HG02798 (cell line): ENCODE results near the gene CCDC124.

Source experiments
- ATAC-seq: cut with Tn5 transposase; IDR thresholded peaks from one replicate; pipeline ENCODE4 v1.9.1; 2021; ENCODE audit warnings: mild to moderate bottlenecking; ENCODE audit not compliant: unreplicated experiment, poor library complexity

The CCDC124 gene

DNA sequence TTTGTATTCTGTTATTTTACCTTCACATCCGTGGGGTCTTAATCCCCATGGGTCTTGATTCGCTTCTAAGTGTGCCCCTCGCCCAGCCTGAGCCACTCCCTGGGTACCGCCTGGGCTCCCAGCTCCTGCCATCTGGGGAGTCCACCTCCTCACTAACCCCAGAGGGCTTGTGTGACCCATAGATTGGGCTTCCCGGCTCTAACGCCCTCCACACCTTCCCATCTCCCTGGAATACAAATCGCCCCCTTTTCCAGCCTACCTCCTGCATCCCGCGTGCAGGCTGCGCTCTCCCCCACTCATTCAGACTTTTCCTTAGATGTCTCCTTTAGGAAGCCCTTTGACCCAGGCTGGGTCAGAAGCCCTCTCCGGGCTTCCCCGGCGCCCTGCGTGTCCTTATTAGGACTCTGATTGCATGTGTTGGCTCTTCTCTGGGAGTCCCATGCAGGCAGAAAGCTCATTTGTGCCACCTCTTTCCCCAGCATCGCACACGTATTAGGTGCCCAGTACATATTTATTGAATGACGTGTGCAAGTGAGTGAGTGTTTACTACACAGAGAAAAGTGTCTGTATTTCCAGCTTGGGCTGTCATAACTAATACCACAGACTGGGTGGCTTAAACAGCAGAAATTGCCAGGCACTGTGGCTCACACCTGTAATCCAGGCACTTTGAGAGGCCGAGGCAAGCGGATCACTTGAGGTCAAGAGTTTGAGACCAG lies 757 bp downstream of the CCDC124 start:
- ATAC-seq = no peak

DNA sequence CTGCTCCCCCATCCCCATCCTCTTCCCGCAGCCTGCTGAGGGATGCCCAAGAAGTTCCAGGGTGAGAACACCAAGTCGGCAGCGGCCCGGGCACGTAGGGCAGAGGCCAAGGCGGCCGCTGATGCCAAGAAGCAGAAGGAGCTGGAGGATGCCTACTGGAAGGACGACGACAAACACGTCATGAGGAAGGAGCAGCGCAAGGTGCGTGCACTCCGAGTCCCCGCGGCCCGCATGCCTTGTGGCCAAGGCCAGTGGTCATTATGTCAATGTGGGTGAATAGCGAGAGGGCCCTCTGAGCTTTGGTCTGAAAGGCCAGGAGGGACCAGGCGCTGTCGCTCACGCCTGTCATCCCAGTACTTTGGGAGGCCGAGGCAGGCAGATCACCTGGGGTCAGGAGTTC lies 3.6 kb downstream of the CCDC124 start:
- no peak for ATAC-seq

DNA sequence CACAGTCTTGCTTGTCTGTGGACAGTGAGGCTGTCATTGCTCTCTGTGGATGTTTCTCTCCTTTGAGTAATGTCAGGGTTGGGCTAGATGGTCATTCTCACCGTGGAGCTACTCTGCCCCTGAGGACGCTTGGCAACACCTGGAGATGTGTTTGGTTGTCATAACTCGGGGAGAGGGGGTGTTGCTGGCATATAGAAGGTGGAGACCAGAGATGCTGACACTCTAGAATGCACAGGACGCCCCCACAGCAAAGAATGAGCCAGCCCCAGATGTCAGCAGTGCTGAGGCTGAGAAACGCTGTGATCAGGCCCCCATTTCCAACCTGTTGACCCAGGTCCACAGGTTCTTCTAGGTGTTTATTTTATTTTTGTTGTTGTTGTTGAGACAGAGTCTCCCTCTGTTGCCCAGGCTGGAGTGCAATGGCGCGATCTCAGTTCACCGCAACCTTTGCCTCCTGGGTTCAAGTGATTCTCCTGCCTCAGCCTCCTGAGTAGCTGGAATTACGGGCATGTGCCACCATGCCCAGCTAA lies 4.6 kb downstream of the CCDC124 start:
- ATAC-seq = no peak

DNA sequence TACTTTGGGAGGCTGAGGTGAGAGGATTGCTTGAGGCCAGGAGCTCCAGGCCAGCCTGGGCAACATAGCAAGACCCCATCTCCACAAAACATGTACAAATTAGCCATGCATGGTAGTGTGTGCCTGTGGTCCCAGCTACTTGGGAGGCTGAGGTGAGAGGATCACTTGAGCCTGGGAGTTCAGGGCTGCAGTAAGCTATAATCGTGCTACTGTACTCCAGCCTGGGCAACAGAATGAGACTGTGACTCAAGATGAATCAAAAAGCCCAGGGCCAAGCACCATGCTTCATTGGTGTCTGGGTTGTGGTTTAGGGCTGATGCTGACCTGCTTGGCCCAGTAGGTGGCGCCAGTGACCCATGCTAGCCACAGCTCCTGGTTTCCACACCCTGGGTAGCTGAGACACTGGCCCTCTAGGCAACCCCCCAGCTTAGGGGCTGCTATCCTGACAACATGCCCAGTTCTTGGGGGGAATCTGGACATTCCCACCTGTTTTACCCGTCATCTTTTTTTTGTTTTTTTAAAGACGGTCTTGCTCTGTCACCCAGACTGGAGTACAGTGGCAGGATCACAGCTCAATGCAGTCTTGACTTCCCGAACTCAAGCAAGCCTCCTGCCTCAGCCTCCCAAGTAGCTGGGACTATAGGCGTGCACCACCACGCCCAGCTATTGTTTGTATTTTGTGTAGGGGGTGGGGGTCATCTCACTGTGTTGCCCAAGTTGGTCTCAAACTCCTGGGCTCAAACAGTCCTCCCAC lies 5.5 kb downstream of the CCDC124 start:
- peak; percentile 71 for ATAC-seq

DNA sequence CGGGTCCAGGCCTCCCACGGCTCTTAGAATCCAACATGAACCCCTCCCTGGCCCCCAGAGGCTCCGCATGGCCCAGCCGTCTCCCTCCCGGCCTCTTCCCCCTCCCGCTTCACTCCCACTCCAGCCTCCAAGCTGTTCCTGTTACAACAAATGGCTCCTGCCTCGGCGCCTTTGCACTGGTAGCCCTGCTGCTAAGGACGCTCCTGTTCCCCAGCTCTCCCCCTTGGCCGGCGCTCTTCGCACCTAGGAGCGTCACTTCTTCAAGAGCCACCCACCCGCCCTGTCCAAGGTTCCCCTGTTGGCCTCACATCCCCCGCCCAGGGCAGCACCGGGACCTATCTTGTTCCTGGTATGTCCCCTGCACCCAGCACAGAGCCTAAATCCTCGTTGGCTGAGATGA lies 9.4 kb downstream of the CCDC124 start:
- no peak for ATAC-seq

DNA sequence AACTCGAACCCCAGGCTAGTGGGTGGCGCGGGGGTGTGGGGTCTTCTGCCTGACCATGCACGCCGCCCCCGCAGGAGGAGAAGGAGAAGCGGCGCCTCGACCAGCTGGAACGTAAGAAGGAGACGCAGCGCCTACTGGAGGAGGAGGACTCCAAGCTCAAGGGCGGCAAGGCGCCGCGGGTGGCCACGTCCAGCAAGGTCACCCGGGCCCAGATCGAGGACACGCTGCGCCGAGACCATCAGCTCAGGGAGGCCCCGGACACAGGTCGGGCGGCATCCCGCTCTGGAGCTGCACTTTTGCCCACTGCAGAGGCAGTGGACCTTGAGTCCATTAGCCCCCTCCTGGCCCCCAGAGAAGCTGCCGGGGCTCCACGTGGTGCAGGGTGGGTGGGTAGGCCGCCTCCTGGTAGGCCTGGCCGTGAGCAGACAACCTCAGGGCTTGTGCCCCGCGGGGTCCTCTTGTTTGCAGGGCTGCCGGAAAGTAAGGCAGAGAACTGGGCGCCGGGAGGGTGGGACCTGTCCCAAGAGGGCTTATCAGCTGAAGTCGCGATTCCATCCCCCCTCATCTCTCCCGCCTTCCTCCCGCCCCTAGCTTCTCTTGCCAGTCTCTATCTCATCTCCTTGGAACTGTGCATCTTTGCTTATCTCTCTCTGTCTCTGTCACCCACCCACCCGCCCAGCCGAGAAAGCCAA lies 9.9 kb downstream of the CCDC124 start:
- no peak for ATAC-seq

DNA sequence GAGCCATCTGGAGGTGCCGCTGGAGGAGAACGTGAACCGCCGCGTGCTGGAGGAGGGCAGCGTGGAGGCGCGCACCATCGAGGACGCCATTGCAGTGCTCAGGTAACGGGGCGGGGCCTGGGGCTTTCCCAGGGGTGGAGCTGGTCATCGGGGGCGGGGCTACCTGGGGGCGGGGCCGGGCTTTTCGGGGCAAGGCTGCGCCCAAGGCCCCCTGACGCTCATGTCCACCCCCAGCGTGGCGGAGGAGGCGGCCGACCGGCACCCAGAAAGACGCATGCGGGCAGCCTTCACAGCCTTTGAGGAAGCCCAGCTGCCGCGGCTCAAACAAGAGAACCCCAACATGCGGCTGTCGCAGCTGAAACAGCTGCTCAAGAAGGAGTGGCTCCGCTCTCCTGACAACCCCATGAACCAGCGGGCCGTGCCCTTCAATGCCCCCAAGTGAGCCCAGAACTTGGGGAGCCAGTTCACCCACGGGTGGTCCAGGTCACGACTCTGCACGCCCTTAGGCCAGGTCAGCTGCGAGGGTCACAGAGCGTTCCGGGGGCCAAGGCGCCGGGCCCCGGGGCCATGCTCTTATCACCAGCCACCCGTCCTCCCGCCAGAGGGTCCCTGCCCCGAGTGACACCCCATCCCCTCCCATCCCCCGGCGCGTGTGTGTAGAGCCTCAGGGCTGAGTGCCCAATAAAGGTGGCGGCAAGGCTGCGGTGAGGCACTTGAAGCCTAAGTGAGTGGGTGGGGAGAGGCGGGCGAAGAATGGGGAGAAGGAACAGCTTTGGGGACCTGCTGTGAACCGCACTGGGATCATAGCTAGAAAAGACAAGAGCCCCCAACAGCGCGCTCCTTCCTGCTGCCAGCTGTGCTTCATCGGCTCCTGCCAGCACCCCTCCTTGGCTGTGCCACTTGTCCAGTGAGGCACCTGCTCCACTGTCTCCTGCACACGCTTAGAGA lies 10.7 kb downstream of the CCDC124 start:
- ATAC-seq = no peak

DNA sequence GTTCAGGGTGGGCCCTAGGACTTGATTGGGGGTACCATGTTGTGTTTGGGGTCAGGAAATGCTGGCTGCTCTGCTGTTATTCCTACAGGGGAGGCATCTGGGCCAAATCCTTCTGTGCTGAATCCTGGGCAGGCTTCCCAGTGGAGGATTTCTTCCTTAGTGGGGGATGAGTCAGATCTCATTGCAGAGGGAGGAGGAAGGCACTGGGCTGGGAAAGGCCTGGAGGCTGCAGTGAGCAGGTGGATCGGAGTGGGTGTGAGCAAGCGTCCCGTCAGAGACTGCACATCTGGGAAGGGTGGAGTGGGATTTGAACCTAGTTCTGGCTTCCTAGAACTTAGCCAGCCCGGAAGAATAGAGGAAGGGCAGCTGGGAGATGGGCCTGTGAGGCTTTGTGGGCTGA lies 11.5 kb downstream of the CCDC124 start:
- no peak for ATAC-seq

DNA sequence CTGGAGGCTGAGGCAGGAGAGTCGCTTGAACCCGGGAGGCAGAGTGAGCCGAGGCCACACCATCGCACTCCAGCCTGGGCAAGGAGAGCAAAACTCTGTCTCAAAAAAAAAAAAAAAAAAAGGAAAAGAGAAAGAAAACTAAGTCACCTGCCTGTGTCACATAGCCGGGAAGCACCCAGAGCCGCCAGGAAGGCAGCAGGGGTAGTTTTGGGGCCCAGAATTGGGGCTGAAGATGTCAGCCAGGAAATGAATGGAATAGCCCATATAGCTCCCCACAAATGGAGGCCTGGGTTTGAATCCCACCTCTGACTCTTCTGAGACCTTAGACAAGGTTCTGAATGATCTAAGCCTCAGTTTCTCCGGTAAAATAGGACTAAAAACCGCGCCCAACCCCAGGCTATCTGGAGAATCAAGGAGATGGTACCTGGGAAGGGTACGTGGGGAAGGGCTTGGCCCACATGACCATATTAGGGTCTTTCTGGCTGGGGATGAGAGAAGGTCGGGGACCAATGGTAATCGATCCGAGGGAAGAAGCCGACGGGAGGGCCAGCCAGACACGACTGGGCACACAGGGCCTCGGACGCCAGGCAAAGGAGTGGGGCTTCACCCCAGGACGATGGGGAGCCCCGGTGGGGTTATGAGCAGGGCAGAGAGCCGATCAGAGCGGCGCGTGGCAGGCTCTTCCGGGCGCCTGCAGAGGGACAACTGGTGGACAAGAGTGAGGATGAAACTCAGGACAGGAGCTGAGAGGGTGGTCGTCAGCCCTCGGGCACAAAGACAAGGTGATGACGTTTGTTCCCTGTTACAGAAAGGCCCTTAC lies 14.4 kb downstream of the CCDC124 start:
- peak; percentile 11 for ATAC-seq

DNA sequence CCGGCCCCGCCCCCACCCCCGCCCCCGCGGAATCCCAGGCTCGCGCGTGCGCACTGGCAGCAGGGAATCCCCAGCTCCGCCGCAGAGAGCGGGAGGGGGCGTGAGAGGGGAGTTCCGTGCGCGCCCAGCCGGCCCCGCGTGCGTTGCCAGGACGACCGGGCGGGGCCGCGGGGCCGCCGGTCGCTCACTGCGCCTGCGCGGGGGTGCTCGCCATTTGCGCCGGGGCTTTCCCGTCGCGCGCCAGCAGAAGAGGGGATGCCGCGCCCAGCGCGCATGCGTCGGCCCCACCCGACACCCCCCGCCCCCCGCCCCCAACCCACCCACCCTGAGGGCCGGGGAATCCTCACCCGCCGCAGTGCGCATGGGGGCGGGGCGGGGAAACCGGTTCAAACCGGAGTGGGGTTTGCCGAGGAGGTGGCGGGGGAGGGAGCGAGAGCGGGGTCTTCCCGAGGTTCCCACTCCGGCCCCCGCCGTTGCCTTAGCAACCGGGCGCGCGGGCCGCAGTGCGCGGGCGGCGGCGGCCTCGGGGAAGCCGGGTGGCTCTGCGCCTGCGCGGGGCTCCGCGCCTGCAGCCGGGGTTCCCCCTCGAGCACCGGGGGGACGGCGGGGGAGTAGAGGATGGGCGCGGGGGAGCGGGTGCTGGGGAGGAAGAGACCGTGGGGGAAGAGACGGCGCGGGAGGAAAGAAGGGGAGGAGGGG lies 15.1 kb downstream of the CCDC124 start:
- ATAC-seq = peak; percentile 82

DNA sequence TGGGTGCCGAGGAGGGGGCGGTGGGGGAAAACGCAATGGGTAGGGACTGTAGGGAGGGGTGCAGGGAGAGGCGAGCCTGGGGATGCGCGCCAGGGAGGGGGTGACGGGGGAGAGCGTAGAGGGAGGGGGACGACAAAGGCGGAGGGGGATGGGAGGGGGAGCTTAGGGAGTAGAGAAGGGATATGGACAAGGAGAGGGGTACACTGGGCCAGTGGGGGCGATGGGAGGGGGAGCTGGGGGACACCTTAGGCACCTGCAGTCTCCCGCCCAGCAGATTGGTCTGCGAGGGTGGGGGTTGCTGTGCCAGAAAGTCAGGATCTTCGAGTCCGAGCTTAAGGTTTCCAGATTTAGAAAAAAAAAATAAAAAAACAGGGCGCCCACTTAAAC lies 15.7 kb downstream of the CCDC124 start:
- ATAC-seq = no peak

DNA sequence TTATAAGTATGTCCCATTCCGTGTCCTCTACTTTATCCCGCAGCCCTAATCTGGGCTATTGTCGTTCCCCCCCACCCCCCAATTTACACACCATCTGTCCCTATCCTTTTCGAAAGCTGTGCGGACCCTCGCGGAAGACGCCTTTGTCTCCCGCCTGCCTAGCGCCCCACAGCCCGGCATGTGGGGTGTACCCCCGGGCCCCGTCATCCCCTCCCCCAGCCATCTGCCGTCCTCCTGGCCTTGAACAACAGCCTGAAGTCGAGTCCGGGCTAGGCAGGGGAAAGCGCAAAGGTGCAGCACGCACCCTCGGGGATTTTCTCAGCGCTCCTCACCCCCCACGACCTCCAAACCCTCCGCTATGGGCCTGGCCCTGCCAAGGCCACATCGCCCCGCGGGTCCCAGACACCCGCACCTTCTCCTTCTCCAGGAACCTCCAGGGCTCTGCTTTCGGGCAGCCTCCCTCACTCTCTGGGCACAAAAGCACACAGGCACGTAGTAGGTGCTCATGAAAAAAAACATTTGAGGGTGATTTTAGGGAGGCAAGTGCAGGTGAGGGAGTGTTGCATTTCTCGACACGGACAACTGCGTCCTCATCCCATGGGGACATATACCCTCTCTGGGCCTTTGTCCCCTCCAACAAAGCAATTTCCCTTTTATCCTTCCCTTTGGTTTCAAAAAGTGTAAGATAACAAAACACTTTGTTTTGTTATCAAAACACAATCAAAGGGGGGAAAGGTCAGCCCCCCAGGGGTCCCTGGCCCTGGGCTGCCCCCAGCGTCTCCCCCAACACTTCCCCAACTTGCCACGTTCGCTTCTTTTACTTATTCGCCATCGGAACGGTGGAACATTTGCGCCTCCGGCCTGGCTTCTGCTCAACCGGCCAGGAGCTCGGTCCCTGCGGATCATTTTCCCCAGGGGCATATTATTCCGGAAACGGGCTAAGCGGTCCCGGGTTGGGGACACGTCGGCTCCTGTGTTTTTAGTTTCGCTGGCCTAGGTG lies 16.4 kb downstream of the CCDC124 start:
- ATAC-seq = no peak

DNA sequence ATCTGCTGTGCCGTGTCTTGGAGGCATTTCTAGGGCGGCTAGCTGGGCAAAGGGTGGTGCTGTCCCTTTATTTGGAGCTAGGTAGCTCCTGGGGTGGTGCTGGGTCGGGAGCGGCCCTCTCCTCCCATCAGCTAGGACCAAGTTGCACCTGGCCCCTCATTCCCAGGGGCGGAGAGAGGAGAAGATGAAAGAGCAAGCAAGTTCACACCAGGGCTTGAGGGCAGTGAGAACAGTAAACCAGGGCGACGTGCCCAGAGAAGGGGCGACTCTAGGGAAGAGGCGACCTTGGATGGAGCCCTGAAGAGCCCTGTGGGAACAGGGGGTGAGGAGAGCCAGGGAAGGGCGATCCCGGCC lies 17.1 kb downstream of the CCDC124 start:
- ATAC-seq = no peak

DNA sequence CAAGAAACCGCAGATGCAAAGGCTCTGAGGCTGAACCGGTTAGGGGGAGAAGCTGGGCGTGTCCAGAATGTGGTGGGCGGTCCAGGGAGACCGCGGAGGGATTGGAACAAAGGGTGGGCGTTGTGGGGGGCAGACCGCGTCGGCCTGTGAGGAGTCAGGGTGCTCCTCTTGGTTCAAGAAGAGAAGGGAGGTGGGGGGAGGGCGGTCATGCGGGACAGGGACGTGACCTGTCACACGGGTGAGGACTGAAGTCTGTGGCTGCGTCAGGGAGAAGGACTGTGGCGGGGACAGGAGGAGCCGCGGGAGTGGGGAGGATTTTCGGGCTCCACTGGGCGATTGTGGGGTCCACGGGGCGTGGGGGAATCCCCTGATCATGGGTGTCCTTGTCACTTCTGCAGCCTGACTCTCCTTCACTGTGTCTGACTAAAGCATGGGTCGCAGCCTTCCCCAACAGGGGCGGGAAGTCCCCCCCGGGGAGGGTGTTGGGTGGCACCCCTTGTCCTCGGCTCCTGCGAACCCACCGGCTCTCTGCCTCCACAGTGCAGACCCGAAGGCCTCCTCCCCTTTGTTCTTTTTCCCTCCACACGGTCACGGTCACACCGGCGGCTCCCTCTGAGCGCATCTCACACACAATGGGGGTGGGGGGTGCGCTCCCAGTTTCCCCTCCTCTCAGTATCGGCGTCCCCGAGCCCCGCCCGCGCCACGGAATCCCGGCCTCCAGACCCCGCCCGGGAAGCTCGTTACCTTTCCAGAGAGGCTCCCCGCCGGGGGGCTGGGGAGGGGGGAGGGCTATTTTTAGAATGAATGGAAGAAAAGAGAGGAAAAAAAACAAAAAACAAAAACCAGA lies 17.7 kb downstream of the CCDC124 start:
- ATAC-seq = no peak

DNA sequence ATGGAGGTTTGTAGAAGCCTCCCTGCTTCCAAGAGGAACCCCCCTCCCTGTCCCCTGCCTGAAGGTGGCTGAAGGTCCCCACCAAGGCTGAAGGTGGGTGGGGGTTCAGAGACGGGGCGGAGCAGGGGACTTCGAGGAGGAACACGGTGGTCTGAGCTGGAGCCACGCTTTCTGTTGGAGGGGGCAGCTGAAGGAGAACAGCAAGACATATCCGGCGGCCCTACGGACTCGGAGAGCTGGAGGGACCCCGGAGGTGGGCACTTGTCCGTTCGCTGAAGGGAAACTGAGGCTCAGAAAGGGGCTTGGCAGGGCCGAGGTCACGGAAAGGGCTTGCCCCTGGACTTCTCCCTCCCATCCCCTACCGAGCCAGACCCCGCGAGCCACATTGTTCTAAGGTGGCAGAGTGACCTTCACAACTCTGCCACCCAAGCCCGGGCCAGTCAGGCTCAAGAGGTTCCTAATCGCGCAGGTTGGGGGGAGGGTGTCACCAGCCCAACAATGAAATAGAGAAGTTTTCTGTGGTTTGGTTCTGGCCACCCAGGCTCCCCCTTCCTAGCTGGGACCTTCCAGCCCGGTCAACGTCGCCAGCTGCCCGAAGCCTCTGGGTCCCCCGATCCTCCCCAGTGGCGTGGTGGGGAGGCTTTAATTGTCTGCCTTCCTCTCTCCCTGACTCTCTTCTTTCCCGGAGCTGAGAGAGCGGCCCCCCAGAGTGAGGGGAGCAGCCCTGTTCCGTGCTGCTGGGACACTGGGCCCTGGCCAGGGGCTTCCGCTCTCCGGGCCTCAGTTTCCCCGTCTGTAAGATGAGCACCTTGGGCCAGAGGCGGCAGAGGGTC lies 18.6 kb downstream of the CCDC124 start:
- no peak for ATAC-seq
